Activated naive CD4-positive, alpha-beta T cell treated with anti-CD3 and anti-CD28 coated beads, Interleukin-2, amount 10 ng/mL, durations not matched to agents 7 days and 5 days (primary cell): Measurements from ENCODE around the gene RASSF5.

Experiments
- CTCF ChIA-PET: fragments of 350-600 bp; sonication (Branson Sonifier 250); formaldehyde crosslinking; loops from one replicate; lab custom pipeline; 2021; ENCODE audit warnings: antibody characterized with exemption; lab: Charles Lee
- DNase-seq: peaks from one replicate; pipeline ENCODE4 v3.0.0-alpha.2; 2020
- H3K27ac Mint-ChIP-seq: one replicate; pipeline ENCODE4 v1.8.0; 2021; ENCODE audit warnings: mild to moderate bottlenecking, moderate library complexity, mixed read lengths
- H3K27me3 Mint-ChIP-seq: one replicate; pipeline ENCODE4 v1.8.0; 2021; ENCODE audit warnings: mild to moderate bottlenecking, mixed read lengths
- H3K36me3 Mint-ChIP-seq: one replicate; pipeline ENCODE4 v1.8.0; 2021; ENCODE audit warnings: mixed read lengths
- H3K4me1 Mint-ChIP-seq: one replicate; pipeline ENCODE4 v1.8.0; 2021; ENCODE audit warnings: mixed read lengths
- H3K4me3 Mint-ChIP-seq: one replicate; pipeline ENCODE4 v1.8.0; 2021; ENCODE audit warnings: mild to moderate bottlenecking, moderate library complexity, mixed read lengths
- H3K9me3 Mint-ChIP-seq: one replicate; pipeline ENCODE4 v1.8.0; 2021; ENCODE audit warnings: mixed read lengths

RASSF5 gene

GRCh38 chr1:206631085-206631509 lies 123.8 kb downstream of the RASSF5 start:
- DNase-seq, result peak; percentile 43
- Mint-ChIP-seq H3K4me1 (peaks cover 17% of the 10 kb centered on the region), H3K9me3 (peaks cover 3% of the 10 kb centered on the region), H3K4me3 (no peak overlapping the region), H3K27me3 (peaks cover 52% of the 10 kb centered on the region), H3K36me3 (no peaks in the 10 kb centered on the region), H3K27ac (no peak overlapping the region)
- CTCF ChIA-PET, result interaction anchor here (0.6 to 4.7 kb wide), 26 partner anchors 9 to 373 kb away, joined by 3 to 82 read pairs (median 4); partner anchors contain the start of gene EIF2D

DNA sequence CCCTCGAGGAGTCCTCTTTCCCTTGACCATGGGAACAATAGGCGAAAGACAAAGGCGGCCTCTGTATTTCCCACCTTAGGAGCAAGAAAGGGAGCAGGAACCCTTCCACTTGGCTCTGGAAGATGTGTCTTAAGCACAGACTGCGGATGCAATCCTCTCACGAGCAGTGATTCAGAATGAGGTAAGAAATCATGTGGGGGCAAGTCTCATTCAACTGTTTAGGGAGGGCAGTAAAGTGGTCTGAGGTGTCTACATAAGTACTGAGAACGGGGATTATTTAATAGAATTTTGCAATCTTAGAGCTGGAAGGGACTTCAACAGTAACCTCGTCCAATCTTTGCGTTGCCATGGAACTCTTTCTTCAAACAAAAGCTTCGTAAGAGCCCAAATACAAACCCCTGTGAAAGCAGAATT lies 126.4 kb downstream of the RASSF5 start:
- no peak overlapping the region for H3K4me3 Mint-ChIP-seq

DNA sequence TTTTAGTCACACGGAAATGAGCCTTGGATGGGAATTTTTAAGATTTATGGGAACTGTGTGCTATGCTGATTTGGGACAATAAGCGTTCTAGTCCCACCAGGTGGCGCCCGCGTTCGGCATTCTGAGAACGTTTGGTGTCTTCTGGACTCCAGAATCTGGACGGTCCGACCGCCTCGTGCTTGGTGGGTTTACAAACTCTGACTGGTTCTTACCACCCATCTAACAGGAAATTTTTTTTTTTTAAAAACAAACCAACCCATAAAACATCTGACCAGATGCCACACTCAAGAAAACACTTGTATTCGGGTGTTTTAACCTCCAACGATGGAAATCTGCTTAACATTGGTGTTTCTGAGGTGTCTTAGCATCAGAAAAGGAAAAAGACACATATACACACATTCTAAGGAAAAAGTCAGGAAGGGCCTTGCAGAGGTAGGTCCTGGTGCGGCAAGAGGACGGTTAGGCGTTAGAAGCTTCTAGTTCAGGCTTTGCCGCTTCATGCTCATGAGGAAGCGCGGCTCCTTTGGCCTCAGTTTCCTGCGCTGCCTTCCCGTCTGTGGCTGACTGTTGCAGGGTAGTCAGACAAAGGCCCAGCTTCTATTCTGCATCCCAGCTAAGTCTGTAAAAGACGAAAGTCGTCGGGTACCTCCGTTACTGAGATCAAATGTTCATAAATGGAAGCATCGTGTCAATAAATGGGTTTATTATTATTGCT lies 127.2 kb downstream of the RASSF5 start:
- CTCF ChIA-PET, result interaction anchor here (0.7 to 8.5 kb wide), 25 partner anchors 9 to 347 kb away, joined by 3 to 188 read pairs (median 4); partner anchors contain the start of gene EIF2D
- DNase-seq, result peak; percentile 85
- H3K36me3 Mint-ChIP-seq, result no peaks in the 10 kb centered on the region
- no peaks in the 10 kb centered on the region for H3K9me3 Mint-ChIP-seq
- peak overlapping the region; percentile 85 for H3K27ac Mint-ChIP-seq
- H3K4me1 Mint-ChIP-seq, result peaks cover 26% of the 10 kb centered on the region
- H3K4me3 Mint-ChIP-seq, result peak overlapping the region; percentile 77
- H3K27me3 Mint-ChIP-seq, result peaks cover 38% of the 10 kb centered on the region

More for the DNA sequence above, 126.4 kb downstream of the RASSF5 start:
- no peak for DNase-seq
- Mint-ChIP-seq H3K27ac (no peak overlapping the region), H3K36me3 (no peaks in the 10 kb centered on the region), H3K4me1 (peaks cover 26% of the 10 kb centered on the region), H3K9me3 (no peaks in the 10 kb centered on the region), H3K27me3 (peaks cover 42% of the 10 kb centered on the region)
- CTCF ChIA-PET, result interaction anchor here (0.7 to 8.5 kb wide), 12 partner anchors 13 to 348 kb away, joined by 3 to 188 read pairs (median 8); partner anchors contain the start of gene EIF2D

DNA sequence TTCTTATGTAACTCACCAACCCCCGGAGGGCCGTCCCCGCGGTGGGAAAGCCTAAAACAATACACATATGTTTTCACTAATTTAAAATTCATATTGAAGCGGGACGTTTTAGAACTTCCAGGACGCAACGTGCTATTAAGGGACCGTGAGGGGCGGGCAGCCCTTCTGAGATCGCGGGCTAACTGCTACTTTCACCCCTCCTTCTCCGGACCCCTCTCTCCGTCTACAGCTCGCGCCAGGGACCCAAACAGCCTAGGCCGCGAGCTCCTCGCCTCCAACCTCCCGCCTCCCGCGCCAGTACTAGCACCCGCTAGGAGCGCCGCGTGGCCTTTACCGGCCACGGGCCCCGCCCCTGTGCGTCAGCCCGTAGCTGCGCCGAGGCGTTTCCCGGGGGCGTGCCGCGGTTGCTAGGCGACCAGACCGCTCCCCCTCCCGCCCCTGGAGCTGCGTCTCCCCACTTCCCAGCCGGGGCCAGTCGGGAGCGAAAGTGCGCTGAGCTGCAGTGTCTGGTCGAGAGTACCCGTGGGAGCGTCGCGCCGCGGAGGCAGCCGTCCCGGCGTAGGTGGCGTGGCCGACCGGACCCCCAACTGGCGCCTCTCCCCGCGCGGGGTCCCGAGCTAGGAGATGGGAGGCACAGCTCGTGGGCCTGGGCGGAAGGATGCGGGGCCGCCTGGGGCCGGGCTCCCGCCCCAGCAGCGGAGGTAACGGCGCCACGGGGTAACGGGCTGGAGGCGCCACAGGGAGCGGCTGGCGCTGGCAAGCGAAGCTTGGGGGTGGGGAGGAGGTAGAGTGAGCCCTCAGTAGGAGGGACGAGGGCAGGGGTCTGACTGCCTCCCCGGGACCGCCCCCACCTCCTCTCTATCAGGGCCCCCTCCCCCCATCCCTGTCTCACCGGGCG lies 128.0 kb downstream of the RASSF5 start, which contains the start of gene DYRK3:
DYRK3 (plus strand) TSS at position 457 of the 898 bp plus-strand sequence; CDS start at position 625, 168 bp downstream.
- H3K36me3 Mint-ChIP-seq, result no peaks in the 10 kb centered on the region
- H3K4me1 Mint-ChIP-seq, result peaks cover 26% of the 10 kb centered on the region
- H3K4me3 Mint-ChIP-seq, result peak within 1 kb of the TSS; percentile 77
- peaks cover 38% of the 10 kb centered on the region for H3K27me3 Mint-ChIP-seq
- no peaks in the 10 kb centered on the region for H3K9me3 Mint-ChIP-seq
- CTCF ChIA-PET, result interaction anchor here (0.8 to 8.5 kb wide), 26 partner anchors 8 to 346 kb away, joined by 3 to 188 read pairs (median 3); partner anchors contain the start of gene EIF2D
- peak; percentile 96 for DNase-seq
- H3K27ac Mint-ChIP-seq, result peak within 1 kb of the TSS; percentile 85

- H3K27ac Mint-ChIP-seq, result no peak overlapping the region
Observed at GRCh38 chr1:206635978-206636345, 128.6 kb downstream of the RASSF5 start.

GRCh38 chr1:206636671-206637070 lies 129.3 kb downstream of the RASSF5 start:
- H3K36me3 Mint-ChIP-seq, result no peaks in the 10 kb centered on the region
- no peak for DNase-seq

More at GRCh38 chr1:206635978-206636345, 128.6 kb downstream of the RASSF5 start:
- CTCF ChIA-PET, result interaction anchor here (1.1 to 8.5 kb wide), 13 partner anchors 8 to 345 kb away, joined by 3 to 188 read pairs (median 8); partner anchors contain the start of gene EIF2D
- H3K4me1 Mint-ChIP-seq, result peaks cover 26% of the 10 kb centered on the region
- peak overlapping the region; percentile 77 for H3K4me3 Mint-ChIP-seq
- DNase-seq, result no peak
- H3K9me3 Mint-ChIP-seq, result no peaks in the 10 kb centered on the region
- peaks cover 36% of the 10 kb centered on the region for H3K27me3 Mint-ChIP-seq
- no peaks in the 10 kb centered on the region for H3K36me3 Mint-ChIP-seq

DNA sequence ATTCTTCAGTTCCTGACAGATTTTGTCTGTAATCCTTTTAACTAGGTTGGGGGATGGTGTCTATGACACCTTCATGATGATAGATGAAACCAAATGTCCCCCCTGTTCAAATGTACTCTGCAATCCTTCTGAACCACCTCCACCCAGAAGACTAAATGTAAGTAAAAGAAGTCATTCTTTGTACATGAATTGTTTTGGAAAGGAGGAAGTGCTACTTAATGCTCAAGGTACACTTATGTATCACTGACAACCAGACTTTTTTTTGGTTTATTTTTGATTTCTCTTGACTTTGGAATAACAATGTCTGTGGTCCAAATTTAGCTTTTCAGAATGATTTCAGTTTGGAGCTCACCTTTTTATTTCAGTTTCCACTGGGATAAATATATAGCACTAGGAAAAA lies 130.3 kb downstream of the RASSF5 start:
- Mint-ChIP-seq H3K27me3 (peaks cover 22% of the 10 kb centered on the region), H3K36me3 (no peaks in the 10 kb centered on the region), H3K27ac (no peak overlapping the region), H3K4me1 (peaks cover 26% of the 10 kb centered on the region), H3K4me3 (no peak overlapping the region), H3K9me3 (no peaks in the 10 kb centered on the region)
- DNase-seq, result no peak
- CTCF ChIA-PET, result interaction anchor here (0.6 to 8.5 kb wide), 4 partner anchors 13 to 1152 kb away, joined by 3 to 188 read pairs (median 4); no protein-coding TSS in a partner anchor

More at GRCh38 chr1:206636671-206637070, 129.3 kb downstream of the RASSF5 start:
- H3K4me3 Mint-ChIP-seq, result no peak overlapping the region
- no peaks in the 10 kb centered on the region for H3K9me3 Mint-ChIP-seq
- no peak overlapping the region for H3K27ac Mint-ChIP-seq
- peaks cover 26% of the 10 kb centered on the region for H3K4me1 Mint-ChIP-seq
- H3K27me3 Mint-ChIP-seq, result peaks cover 32% of the 10 kb centered on the region
- CTCF ChIA-PET, result interaction anchor here (0.8 to 8.5 kb wide), 3 partner anchors 14 to 345 kb away, joined by 3 to 188 read pairs (median 23); no protein-coding TSS in a partner anchor
